ENCODE results near the gene CNTNAP2. TPM values are rescaled to one million over a fixed set of nuclear protein-coding genes. Genes with fewer than 3 reads are reported as not detected.

Gene CNTNAP2
- total RNA-seq, 2 experiments from 2014 or later, result 0.28 TPM; not detected in 1

DNA sequence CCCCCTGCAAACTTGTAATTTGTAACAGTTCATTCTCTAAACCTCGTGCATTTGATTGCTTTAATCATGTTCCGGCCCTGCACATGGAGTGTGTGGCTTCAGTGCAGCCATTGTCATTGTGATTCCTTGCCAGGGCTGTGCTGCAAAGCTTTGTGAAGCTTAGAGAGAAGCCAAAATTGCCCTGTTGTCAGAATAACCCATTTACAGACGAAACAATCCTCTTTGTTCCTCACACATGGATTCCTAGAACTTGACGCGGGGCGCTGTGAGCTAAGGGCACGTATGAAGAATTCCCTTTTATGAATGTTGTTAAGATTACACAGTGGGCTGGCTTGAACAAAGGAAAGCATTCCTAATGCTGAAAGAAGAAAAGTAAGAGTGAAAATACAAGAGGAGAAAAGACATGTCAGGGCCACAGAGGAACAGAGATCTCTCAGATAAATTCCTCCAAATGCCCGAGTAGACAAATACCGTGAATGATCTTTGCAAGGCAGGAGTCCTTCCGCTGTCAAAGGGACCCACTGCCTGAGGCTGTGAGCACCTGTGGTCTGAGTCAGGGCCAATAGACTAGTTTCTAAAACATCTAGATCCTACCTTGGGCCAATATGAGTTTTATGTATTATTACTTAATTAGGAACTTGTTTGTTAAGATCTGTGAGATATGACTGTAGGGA lies 2268.5 kb downstream of the CNTNAP2 start:
- no peaks in the 10 kb centered on the region for H3K9me3 ChIP-seq (ENCODE audit: low read length)
- H4K20me1 ChIP-seq (ENCODE audit: insufficient read depth, low read length), result no peaks in the 10 kb centered on the region
- no peak overlapping the region for H3K4me2 ChIP-seq (ENCODE audit: low read length)
- no peak for DNase-seq (ENCODE audit: low spot score)
- H3K27ac ChIP-seq (ENCODE audit: low read depth, low read length, poor library complexity, severe bottlenecking), result no peak overlapping the region
- intact Hi-C loops (cut with micrococcal nuclease; ENCODE audit: unreplicated experiment), result no loop called here
- no peaks in the 10 kb centered on the region for H3K4me1 ChIP-seq (ENCODE audit: insufficient read depth, low read length, poor library complexity, severe bottlenecking)
- H3K9me2 ChIP-seq (ENCODE audit: insufficient read depth, low read length), result no peaks in the 10 kb centered on the region
- H3K4me3 ChIP-seq (ENCODE audit: low read depth, low read length, poor library complexity, severe bottlenecking), result no peak overlapping the region
- CTCF ChIA-PET (ENCODE audit: unreplicated experiment), result no interaction called here
- TF ChIP-seq EZH2phosphoT487 (IDR thresholded peaks at IDR 0.05; ENCODE audit: borderline replicate concordance, low read depth, low read length), result no peak
- TF ChIP-seq, protein P1, sequence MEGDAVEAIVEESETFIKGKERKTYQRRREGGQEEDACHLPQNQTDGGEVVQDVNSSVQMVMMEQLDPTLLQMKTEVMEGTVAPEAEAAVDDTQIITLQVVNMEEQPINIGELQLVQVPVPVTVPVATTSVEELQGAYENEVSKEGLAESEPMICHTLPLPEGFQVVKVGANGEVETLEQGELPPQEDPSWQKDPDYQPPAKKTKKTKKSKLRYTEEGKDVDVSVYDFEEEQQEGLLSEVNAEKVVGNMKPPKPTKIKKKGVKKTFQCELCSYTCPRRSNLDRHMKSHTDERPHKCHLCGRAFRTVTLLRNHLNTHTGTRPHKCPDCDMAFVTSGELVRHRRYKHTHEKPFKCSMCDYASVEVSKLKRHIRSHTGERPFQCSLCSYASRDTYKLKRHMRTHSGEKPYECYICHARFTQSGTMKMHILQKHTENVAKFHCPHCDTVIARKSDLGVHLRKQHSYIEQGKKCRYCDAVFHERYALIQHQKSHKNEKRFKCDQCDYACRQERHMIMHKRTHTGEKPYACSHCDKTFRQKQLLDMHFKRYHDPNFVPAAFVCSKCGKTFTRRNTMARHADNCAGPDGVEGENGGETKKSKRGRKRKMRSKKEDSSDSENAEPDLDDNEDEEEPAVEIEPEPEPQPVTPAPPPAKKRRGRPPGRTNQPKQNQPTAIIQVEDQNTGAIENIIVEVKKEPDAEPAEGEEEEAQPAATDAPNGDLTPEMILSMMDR (conservative IDR thresholded peaks at IDR 0.05; ENCODE audit: low read length), result no peak
- no TSS peak for BruUV-seq (replicated peaks)
- H3K36me3 ChIP-seq (ENCODE audit: insufficient read depth, low read length), result no peaks in the 10 kb centered on the region
- no peaks in the 10 kb centered on the region for H3K79me2 ChIP-seq (ENCODE audit: insufficient read depth, low read depth, low read length)
- POLR2A ChIA-PET, result interaction anchor here (0.6 kb wide), 1 partner anchor 960 kb away, joined by 4 read pairs; no protein-coding TSS in a partner anchor
- H2AFZ ChIP-seq (ENCODE audit: low read length), result no peak overlapping the region

DNA sequence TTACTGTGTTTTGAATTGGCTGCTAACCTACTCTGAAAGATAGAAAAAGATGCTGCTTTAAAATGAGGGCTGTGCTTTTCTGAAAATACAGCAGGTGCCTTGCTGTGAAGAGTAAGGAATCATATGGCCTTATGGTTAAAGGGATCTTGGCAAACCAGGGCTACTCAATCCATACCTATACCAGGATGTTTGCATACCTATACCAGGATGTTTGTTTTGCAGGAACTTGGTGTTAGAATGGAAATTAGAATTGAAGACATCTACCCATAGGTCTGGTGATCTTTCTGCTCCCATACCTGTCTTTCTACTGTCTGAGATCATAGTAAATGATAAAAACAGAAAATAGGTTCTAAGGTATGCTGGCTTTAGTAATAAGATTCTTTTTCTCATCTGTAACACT lies 2273.8 kb downstream of the CNTNAP2 start:
- Histone ChIP-seq H3K9me2 (ENCODE audit: insufficient read depth, low read length) (no peaks in the 10 kb centered on the region), H3K36me3 (ENCODE audit: insufficient read depth, low read length) (no peaks in the 10 kb centered on the region), H3K79me2 (ENCODE audit: insufficient read depth, low read depth, low read length) (no peaks in the 10 kb centered on the region), H3K4me3 (ENCODE audit: low read depth, low read length, poor library complexity, severe bottlenecking) (no peak overlapping the region), H4K20me1 (ENCODE audit: insufficient read depth, low read length) (no peaks in the 10 kb centered on the region), H3K4me2 (ENCODE audit: low read length) (no peak overlapping the region), H3K4me1 (ENCODE audit: insufficient read depth, low read length, poor library complexity, severe bottlenecking) (no peaks in the 10 kb centered on the region), H3K27ac (ENCODE audit: low read depth, low read length, poor library complexity, severe bottlenecking) (no peak overlapping the region), H3K9me3 (ENCODE audit: low read length) (no peaks in the 10 kb centered on the region), H2AFZ (ENCODE audit: low read length) (no peak overlapping the region)
- ChIA-PET POLR2A (no interaction called here), CTCF (ENCODE audit: unreplicated experiment) (no interaction called here)
- no peak for TF ChIP-seq EZH2phosphoT487 (IDR thresholded peaks at IDR 0.05; ENCODE audit: borderline replicate concordance, low read depth, low read length)
- TF ChIP-seq, protein P1 (conservative IDR thresholded peaks at IDR 0.05; ENCODE audit: low read length), result no peak
- intact Hi-C loops (cut with micrococcal nuclease; ENCODE audit: unreplicated experiment), result no loop called here
- no peak for DNase-seq (ENCODE audit: low spot score)
- no TSS peak for BruUV-seq (replicated peaks)

- Histone ChIP-seq H3K4me1 (ENCODE audit: insufficient read depth, low read length, poor library complexity, severe bottlenecking) (no peaks in the 10 kb centered on the region), H4K20me1 (ENCODE audit: insufficient read depth, low read length) (no peaks in the 10 kb centered on the region), H3K4me3 (ENCODE audit: low read depth, low read length, poor library complexity, severe bottlenecking) (no peak overlapping the region), H2AFZ (ENCODE audit: low read length) (no peak overlapping the region), H3K4me2 (ENCODE audit: low read length) (no peak overlapping the region), H3K36me3 (ENCODE audit: insufficient read depth, low read length) (no peaks in the 10 kb centered on the region), H3K79me2 (ENCODE audit: insufficient read depth, low read depth, low read length) (no peaks in the 10 kb centered on the region), H3K9me3 (ENCODE audit: low read length) (no peaks in the 10 kb centered on the region), H3K27ac (ENCODE audit: low read depth, low read length, poor library complexity, severe bottlenecking) (no peak overlapping the region), H3K9me2 (ENCODE audit: insufficient read depth, low read length) (no peaks in the 10 kb centered on the region)
- CTCF ChIA-PET (ENCODE audit: unreplicated experiment), result no interaction called here
- intact Hi-C loops (cut with micrococcal nuclease; ENCODE audit: unreplicated experiment), result no loop called here
- POLR2A ChIA-PET, result interaction anchor here (1.4 kb wide), 1 partner anchor 12 kb away, joined by 3 read pairs; no protein-coding TSS in a partner anchor
- no peak for DNase-seq (ENCODE audit: low spot score)
- BruUV-seq (replicated peaks), result no TSS peak
- no peak for TF ChIP-seq EZH2phosphoT487 (IDR thresholded peaks at IDR 0.05; ENCODE audit: borderline replicate concordance, low read depth, low read length)
- TF ChIP-seq, protein P1 (conservative IDR thresholded peaks at IDR 0.05; ENCODE audit: low read length), result no peak
Measured at GRCh38 chr7:148391591-148391990, 2275.0 kb downstream of the CNTNAP2 start.
